Lung (tissue), 12 donors: ENCODE measurements around the gene NAV2. TPM values are rescaled to one million over a fixed set of nuclear protein-coding genes. Genes with fewer than 3 reads are reported as not detected.

Experiments used
- ATAC-seq: fragments of 200-7000 bp; cut with Tn5 transposase; one replicate; pipeline ENCODE4 v1.9.1; 2020; ENCODE audit warnings: moderate number of reproducible peaks; ENCODE audit not compliant: insufficient read depth, low FRiP score
- DNase-seq, 3 donors: peaks; one replicate each; pipeline ENCODE4 v3.0.0-alpha.2; 2013 to 2017
- H3K27ac ChIP-seq, 2 donors: one replicate each; pipeline ENCODE4 v1.5.1; 2013; ENCODE audit warnings: mild to moderate bottlenecking in 2 of 2, moderate library complexity in 2 of 2, control low read depth in 1 of 2, inconsistent platforms in 1 of 2, low read depth in 1 of 2, low read length in 1 of 2
- H3K27me3 ChIP-seq, 3 donors: one replicate each; pipeline ENCODE4 v1.5.1; 2013; ENCODE audit warnings: low read length in 2 of 3; ENCODE audit not compliant: control insufficient read depth in 3 of 3, insufficient read depth in 3 of 3
- H3K36me3 ChIP-seq, 4 donors: one replicate each; pipeline ENCODE4 v1.5.1; 2013; ENCODE audit warnings: low read length in 4 of 4, mild to moderate bottlenecking in 1 of 4, moderate library complexity in 1 of 4; ENCODE audit not compliant: control insufficient read depth in 4 of 4, insufficient read depth in 4 of 4
- H3K4me1 ChIP-seq, 5 donors: one replicate each; pipeline ENCODE4 v1.5.1; 2013; ENCODE audit warnings: low read length in 5 of 5, mild to moderate bottlenecking in 2 of 5, moderate library complexity in 1 of 5; ENCODE audit not compliant: control insufficient read depth in 5 of 5, insufficient read depth in 5 of 5
- H3K4me3 ChIP-seq: one replicate; pipeline ENCODE4 v1.5.1; 2013; ENCODE audit warnings: mild to moderate bottlenecking, control low read depth, moderate library complexity
- H3K9ac ChIP-seq, 2 donors: one replicate each; pipeline ENCODE4 v1.5.1; 2013; ENCODE audit warnings: low read length in 2 of 2, control low read depth in 1 of 2; ENCODE audit not compliant: insufficient read depth in 1 of 2
- H3K9me3 ChIP-seq, 4 donors: one replicate each; pipeline ENCODE4 v1.5.1; 2013; ENCODE audit warnings: low read length in 3 of 4, mild to moderate bottlenecking in 1 of 4, moderate library complexity in 1 of 4; ENCODE audit not compliant: control insufficient read depth in 4 of 4, insufficient read depth in 3 of 4
- WGBS, 2 donors: extraction: QIAGEN DNeasy Blood & Tissue Kit; methylation state at CpG; one replicate each; pipeline ENCODE4 v1.1.7; 2013; 5-methylcytosine and 5-hydroxymethylcytosine counted together
- polyA plus RNA-seq, 2 donors: library from polyadenylated mRNA; stranded (reverse); fragments of 200-250 nt; gene quantifications; one replicate each; pipeline ENCODE4 v1.2.1, GENCODE V29; 2013
- total RNA-seq, 2 donors: library from RNA; depleted of rRNA in 1 of 2; stranded (reverse); fragments of >200 nt in 1 of 2; gene quantifications; one replicate each; pipeline ENCODE4 v1.2.1, GENCODE V29; 2014 to 2021
- TF ChIP-seq, protein P1 (sequence below): IDR thresholded peaks from 2 replicates; pipeline ENCODE4 v1.5.1; 2012; ENCODE audit warnings: mild to moderate bottlenecking; ENCODE audit errors: control extremely low read depth, extremely low read depth
- donor health status: control.
- donor health status: control.
- donor health status: Bipolar disorder and iron deficiency.
- donor health status: healthy.
- donor health status: DM: yes; HTN: yes; CAD: no.

Gene NAV2
- total and polyA plus RNA-seq, 4 donors: 6.8 to 47.9 (median 20.2) TPM

DNA sequence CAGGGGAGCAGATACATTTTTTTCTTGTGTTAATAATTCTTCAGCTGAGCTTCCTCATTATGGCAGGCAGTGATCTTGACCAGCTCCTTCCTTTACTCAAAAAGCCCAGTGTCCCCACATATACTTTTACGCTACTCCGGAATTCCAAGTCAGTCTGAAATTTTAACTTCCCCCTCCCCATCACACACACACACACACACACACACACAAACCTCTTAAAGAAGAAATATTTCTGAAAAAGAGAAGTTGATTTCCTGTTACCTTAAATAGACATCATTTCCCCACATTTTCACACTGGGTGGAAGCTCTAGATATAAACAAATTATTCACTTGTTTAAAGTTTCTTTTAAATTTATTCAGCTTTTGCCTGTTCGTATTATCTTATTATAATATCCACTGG lies 333.8 kb downstream of the NAV2 start:
- Histone ChIP-seq H3K9ac (no peak overlapping the region), H3K36me3 (peaks cover 11 to 17% (median 11%) of the 10 kb centered on the region in 4 donors), H3K27ac (peak overlapping the region in 1 of 2 donors; percentile 91), H3K9me3 (peaks cover 0 to 1% (median 0%) of the 10 kb centered on the region in 4 donors), H3K4me3 (no peak overlapping the region), H3K27me3 (no peaks in the 10 kb centered on the region), H3K4me1 (peaks cover 0 to 15% (median 5%) of the 10 kb centered on the region in 5 donors)
- no peak for DNase-seq
- ATAC-seq: no peak
- TF ChIP-seq, protein P1, sequence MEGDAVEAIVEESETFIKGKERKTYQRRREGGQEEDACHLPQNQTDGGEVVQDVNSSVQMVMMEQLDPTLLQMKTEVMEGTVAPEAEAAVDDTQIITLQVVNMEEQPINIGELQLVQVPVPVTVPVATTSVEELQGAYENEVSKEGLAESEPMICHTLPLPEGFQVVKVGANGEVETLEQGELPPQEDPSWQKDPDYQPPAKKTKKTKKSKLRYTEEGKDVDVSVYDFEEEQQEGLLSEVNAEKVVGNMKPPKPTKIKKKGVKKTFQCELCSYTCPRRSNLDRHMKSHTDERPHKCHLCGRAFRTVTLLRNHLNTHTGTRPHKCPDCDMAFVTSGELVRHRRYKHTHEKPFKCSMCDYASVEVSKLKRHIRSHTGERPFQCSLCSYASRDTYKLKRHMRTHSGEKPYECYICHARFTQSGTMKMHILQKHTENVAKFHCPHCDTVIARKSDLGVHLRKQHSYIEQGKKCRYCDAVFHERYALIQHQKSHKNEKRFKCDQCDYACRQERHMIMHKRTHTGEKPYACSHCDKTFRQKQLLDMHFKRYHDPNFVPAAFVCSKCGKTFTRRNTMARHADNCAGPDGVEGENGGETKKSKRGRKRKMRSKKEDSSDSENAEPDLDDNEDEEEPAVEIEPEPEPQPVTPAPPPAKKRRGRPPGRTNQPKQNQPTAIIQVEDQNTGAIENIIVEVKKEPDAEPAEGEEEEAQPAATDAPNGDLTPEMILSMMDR: no peak
- WGBS, 2 donors: 29 to 65% methylated on average over 3 of the region's 3 CpGs

GRCh38 chr11:20047006-20047768 lies 334.6 kb downstream of the NAV2 start:
- peak overlapping the region in 1 of 2 donors; percentile 92 for H3K27ac ChIP-seq
- peaks cover 11 to 17% (median 14%) of the 10 kb centered on the region in 4 donors for H3K36me3 ChIP-seq
- H3K4me3 ChIP-seq: no peak overlapping the region

GRCh38 chr11:20047769-20048154 lies 335.1 kb downstream of the NAV2 start:
- no peak overlapping the region for H3K4me3 ChIP-seq
- DNase-seq: no peak
- peaks cover 0 to 7% (median 5%) of the 10 kb centered on the region in 5 donors for H3K4me1 ChIP-seq
- WGBS, 2 donors: 72 to 79% methylated on average over 2 of the region's 2 CpGs
- peaks cover 0 to 1% (median 0%) of the 10 kb centered on the region in 4 donors for H3K9me3 ChIP-seq
- H3K36me3 ChIP-seq: peaks cover 11 to 17% (median 14%) of the 10 kb centered on the region in 4 donors
- no peak overlapping the region for H3K9ac ChIP-seq
- no peaks in the 10 kb centered on the region for H3K27me3 ChIP-seq
- TF ChIP-seq, protein P1: no peak
- H3K27ac ChIP-seq: peak overlapping the region in 1 of 2 donors; percentile 92
- no peak for ATAC-seq

More at GRCh38 chr11:20047006-20047768, 334.6 kb downstream of the NAV2 start:
- Histone ChIP-seq H3K27me3 (no peaks in the 10 kb centered on the region), H3K9ac (no peak overlapping the region), H3K4me1 (peaks cover 0 to 10% (median 5%) of the 10 kb centered on the region in 5 donors), H3K9me3 (peaks cover 0 to 1% (median 0%) of the 10 kb centered on the region in 4 donors)
- TF ChIP-seq, protein P1: no peak
- DNase-seq: no peak
- ATAC-seq: no peak
- WGBS, 2 donors: 68 to 70% methylated on average over 4 of the region's 4 CpGs
